Measurements from ENCODE around the gene PGLYRP4.

PGLYRP4 gene

DNA sequence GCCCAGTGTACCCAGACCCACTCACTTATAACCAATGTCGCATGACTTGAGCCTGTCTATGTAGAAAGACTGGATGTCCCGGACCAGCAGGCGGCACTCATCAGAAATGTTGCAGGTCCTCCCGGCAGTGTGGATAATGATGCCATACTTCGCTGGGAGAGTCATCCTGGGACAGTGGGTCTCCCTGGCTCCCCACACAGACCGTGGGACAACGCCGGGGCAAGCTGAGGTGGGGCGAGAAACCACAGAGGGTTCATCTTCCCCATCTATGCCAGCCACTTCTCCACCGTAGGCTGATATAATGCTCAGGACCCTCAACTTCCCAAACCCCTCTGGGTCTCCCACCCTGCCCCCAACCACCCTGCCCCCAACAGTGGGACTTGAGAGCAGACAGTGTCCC, 8.3 kb downstream of the PGLYRP4 start:
- Histone ChIP-seq H3K27me3 (peaks cover 0 to 25% of the 10 kb centered on the region in 2 donors), H3K4me3 (no peak overlapping the region), H3K36me3 (no peaks in the 10 kb centered on the region), H3K4me1 (no peaks in the 10 kb centered on the region), H3K27ac (no peak overlapping the region), H3K9me3 (no peaks in the 10 kb centered on the region)
- no peak for TF ChIP-seq CTCF (IDR thresholded peaks at IDR 0.05)
- intact Hi-C loops (cut with DNase I; ENCODE audit: low total_unique reads), result no loop called here
- no peak for DNase-seq

- H3K27ac ChIP-seq, result no peak overlapping the region
- no peak for DNase-seq
- H3K4me1 ChIP-seq, result no peaks in the 10 kb centered on the region
- H3K9me3 ChIP-seq, result no peaks in the 10 kb centered on the region
- intact Hi-C loops (cut with DNase I; ENCODE audit: low total_unique reads), result no loop called here
- no peak overlapping the region for H3K4me3 ChIP-seq
- no peak for TF ChIP-seq CTCF (IDR thresholded peaks at IDR 0.05)
- H3K27me3 ChIP-seq, result peaks cover 0 to 21% of the 10 kb centered on the region in 2 donors
- no peaks in the 10 kb centered on the region for H3K36me3 ChIP-seq
Measured at GRCh38 chr1:153339802-153340201, 8.8 kb downstream of the PGLYRP4 start.

GRCh38 chr1:153337980-153338853, 10.4 kb downstream of the PGLYRP4 start:
- no peaks in the 10 kb centered on the region for H3K9me3 ChIP-seq
- TF ChIP-seq CTCF (IDR thresholded peaks at IDR 0.05), result no peak
- H3K27me3 ChIP-seq, result peaks cover 0 to 18% of the 10 kb centered on the region in 2 donors
- H3K4me3 ChIP-seq, result no peak overlapping the region
- no peak for DNase-seq
- no peaks in the 10 kb centered on the region for H3K36me3 ChIP-seq
- no peak overlapping the region for H3K27ac ChIP-seq
- no peaks in the 10 kb centered on the region for H3K4me1 ChIP-seq
- intact Hi-C loops (cut with DNase I; ENCODE audit: low total_unique reads), result no loop called here

DNA sequence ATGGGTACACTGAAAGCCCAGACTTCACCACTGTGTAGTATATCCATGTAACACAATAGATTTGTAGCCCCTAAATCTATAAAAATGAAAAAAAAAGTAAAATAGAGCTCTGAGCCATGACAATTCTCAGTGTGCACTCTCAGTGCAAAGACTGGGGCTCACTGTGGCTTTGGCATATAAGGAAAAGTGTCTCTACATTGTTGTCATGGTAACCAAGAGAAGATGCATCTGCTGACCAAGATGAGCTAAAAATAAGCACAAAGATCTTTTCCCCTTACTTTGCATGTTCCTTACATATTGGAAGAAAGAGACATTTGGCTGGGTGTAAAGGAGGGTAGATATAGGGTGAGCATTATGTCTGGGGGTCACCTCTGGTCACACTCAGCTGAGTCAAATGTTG, 12.0 kb downstream of the PGLYRP4 start:
- no peak overlapping the region for H3K27ac ChIP-seq
- intact Hi-C loops (cut with DNase I; ENCODE audit: low total_unique reads), result no loop called here
- H3K9me3 ChIP-seq, result peaks cover 0 to under 1% (median 0%) of the 10 kb centered on the region in 3 donors
- no peak for TF ChIP-seq CTCF (IDR thresholded peaks at IDR 0.05)
- H3K27me3 ChIP-seq, result peaks cover 0 to 14% of the 10 kb centered on the region in 2 donors
- H3K4me1 ChIP-seq, result no peaks in the 10 kb centered on the region
- H3K36me3 ChIP-seq, result no peaks in the 10 kb centered on the region
- no peak overlapping the region for H3K4me3 ChIP-seq
- no peak for DNase-seq

GRCh38 chr1:153333902-153334301, 14.7 kb downstream of the PGLYRP4 start:
- intact Hi-C loops (cut with DNase I; ENCODE audit: low total_unique reads), result no loop called here
- DNase-seq, result no peak
- no peak overlapping the region for H3K27ac ChIP-seq
- no peak for TF ChIP-seq CTCF (IDR thresholded peaks at IDR 0.05)
- H3K4me3 ChIP-seq, result no peak overlapping the region
- H3K27me3 ChIP-seq, result peaks cover 0 to 9% of the 10 kb centered on the region in 2 donors
- no peaks in the 10 kb centered on the region for H3K4me1 ChIP-seq
- H3K36me3 ChIP-seq, result no peaks in the 10 kb centered on the region
- H3K9me3 ChIP-seq, result peaks cover 0 to 5% (median 0%) of the 10 kb centered on the region in 3 donors
